WTC11 (cell line): ENCODE measurements around the gene PDK4. TPM values are rescaled to one million over a fixed set of nuclear protein-coding genes. Genes with fewer than 3 reads are reported as not detected.

Experiments used
- ATAC-seq: fragments of 200-7000 bp; cut with Tn5 transposase; 2 replicates; pipeline ENCODE4 v1.10.0; 2021; ENCODE audit warnings: mild to moderate bottlenecking, moderate library complexity
- CTCF ChIA-PET: fragments of 300-600 bp; sonication (Branson Sonifier 250); formaldehyde crosslinking; loops from one replicate; lab custom pipeline; 2021; ENCODE audit warnings: antibody characterized with exemption; lab: Charles Lee
- POLR2A ChIA-PET: fragments of 350-600 bp; sonication (Branson Sonifier 250); formaldehyde crosslinking; loops from one replicate; lab custom pipeline; 2021; ENCODE audit warnings: antibody characterized with exemption; lab: Charles Lee
- DNase-seq: peaks from one replicate; pipeline ENCODE4 v3.0.0; 2021; ENCODE audit warnings: low spot score
- H3K27ac Mint-ChIP-seq: 2 replicates; pipeline ENCODE4 v1.8.0; 2021; ENCODE audit warnings: mixed read lengths
- H3K27me3 Mint-ChIP-seq: 2 replicates; pipeline ENCODE4 v1.8.0; 2021; ENCODE audit warnings: low read depth, mild to moderate bottlenecking, moderate library complexity, mixed read lengths
- H3K36me3 Mint-ChIP-seq: 2 replicates; pipeline ENCODE4 v1.8.0; 2021; ENCODE audit warnings: mixed read lengths
- H3K4me1 Mint-ChIP-seq: 2 replicates; pipeline ENCODE4 v1.8.0; 2022; ENCODE audit warnings: mixed read lengths
- H3K4me3 Mint-ChIP-seq: 2 replicates; pipeline ENCODE4 v1.8.0; 2021; ENCODE audit warnings: mild to moderate bottlenecking, moderate library complexity, mixed read lengths
- H3K9me3 Mint-ChIP-seq: 2 replicates; pipeline ENCODE4 v1.8.0; 2021; ENCODE audit warnings: mixed read lengths
- CREB1 ChIP-seq: sonication (generic); formaldehyde crosslinking; IDR thresholded peaks from 2 replicates; pipeline ENCODE4 v1.8.0; 2023; ENCODE audit warnings: mild to moderate bottlenecking, missing genetic modification reagents
- GRHL2 ChIP-seq: fragments of 250-450 bp; sonication (Bioruptor Pico); IDR thresholded peaks from 2 replicates; pipeline ENCODE4 v1.8.0; 2022; ENCODE audit warnings: mild to moderate bottlenecking, moderate library complexity; ENCODE audit not compliant: insufficient replicate concordance, severe bottlenecking
- IRF2 ChIP-seq: sonication (generic); formaldehyde crosslinking; IDR thresholded peaks from 2 replicates; pipeline ENCODE4 v1.8.0; 2022; ENCODE audit warnings: low read depth, missing genetic modification reagents, borderline replicate concordance
- JUN ChIP-seq: sonication (generic); formaldehyde crosslinking; IDR thresholded peaks from 2 replicates; pipeline ENCODE4 v1.8.0; 2023; ENCODE audit warnings: mild to moderate bottlenecking, missing genetic modification reagents
- MXD4 ChIP-seq: fragments of 250-450 bp; sonication (Bioruptor Pico); IDR thresholded peaks from 2 replicates; pipeline ENCODE4 v1.8.0; 2021; ENCODE audit warnings: mild to moderate bottlenecking, moderate library complexity, borderline replicate concordance
- NFYB ChIP-seq: sonication (generic); formaldehyde crosslinking; conservative IDR thresholded peaks from 2 replicates; pipeline ENCODE4 v1.8.0; 2022; ENCODE audit warnings: low read depth, missing genetic modification reagents
- NR1H2 ChIP-seq: sonication (generic); formaldehyde crosslinking; IDR thresholded peaks from 2 replicates; pipeline ENCODE4 v1.9.0; 2021; ENCODE audit warnings: mild to moderate bottlenecking, moderate library complexity, missing genetic modification reagents
- NR3C1 ChIP-seq: sonication (generic); formaldehyde crosslinking; conservative IDR thresholded peaks from 2 replicates; pipeline ENCODE4 v1.8.1; 2023; ENCODE audit warnings: low read depth, mild to moderate bottlenecking, missing genetic modification reagents
- SMAD4 ChIP-seq: sonication (generic); formaldehyde crosslinking; IDR thresholded peaks from 2 replicates; pipeline ENCODE4 v1.8.0; 2022; ENCODE audit warnings: mild to moderate bottlenecking, missing genetic modification reagents
- SOX15 ChIP-seq: fragments of 250-450 bp; sonication (Bioruptor Pico); IDR thresholded peaks from 2 replicates; pipeline ENCODE4 v1.9.0; 2021; ENCODE audit warnings: mild to moderate bottlenecking
- TEAD1 ChIP-seq: sonication (generic); formaldehyde crosslinking; IDR thresholded peaks from 2 replicates; pipeline ENCODE4 v1.8.0; 2022; ENCODE audit warnings: mild to moderate bottlenecking, missing genetic modification reagents
- ZBTB21 ChIP-seq: sonication (generic); formaldehyde crosslinking; IDR thresholded peaks from 2 replicates; pipeline ENCODE4 v1.8.1; 2023; ENCODE audit warnings: mild to moderate bottlenecking, missing genetic modification reagents, borderline replicate concordance
- ZNF138 ChIP-seq: sonication (generic); formaldehyde crosslinking; conservative IDR thresholded peaks from 2 replicates; pipeline ENCODE4 v1.8.1; 2022; ENCODE audit warnings: mild to moderate bottlenecking, moderate library complexity, missing genetic modification reagents
- ZNF416 ChIP-seq: fragments of 250-450 bp; sonication (Bioruptor Pico); IDR thresholded peaks from 2 replicates; pipeline ENCODE4 v1.9.0; 2021; ENCODE audit warnings: mild to moderate bottlenecking, inconsistent platforms
- ZNF423 ChIP-seq: fragments of 250-450 bp; sonication (Bioruptor Pico); IDR thresholded peaks from 2 replicates; pipeline ENCODE4 v2.1.2; 2022; ENCODE audit warnings: mild to moderate bottlenecking, moderate library complexity
- total RNA-seq: library from RNA; stranded (reverse); gene quantifications from 3 replicates; pipeline ENCODE4 v1.2.3, GENCODE V29; 2021
- TF ChIP-seq, protein P1 (sequence below): sonication (generic); formaldehyde crosslinking; IDR thresholded peaks from 2 replicates; pipeline ENCODE4 v1.8.0; 2023; ENCODE audit warnings: missing genetic modification reagents, mild to moderate bottlenecking, borderline replicate concordance
- TF ChIP-seq, protein P2 (sequence below): sonication (generic); formaldehyde crosslinking; IDR thresholded peaks from 2 replicates; pipeline ENCODE4 v1.8.1; 2022; ENCODE audit warnings: low read depth, mild to moderate bottlenecking, moderate library complexity, missing genetic modification reagents, borderline replicate concordance
- TF ChIP-seq, protein P3 (sequence below): sonication (generic); formaldehyde crosslinking; IDR thresholded peaks from 2 replicates; pipeline ENCODE4 v1.8.1; 2023; ENCODE audit warnings: mild to moderate bottlenecking, missing genetic modification reagents, moderate library complexity
- TF ChIP-seq, protein P4 (sequence below): sonication (generic); formaldehyde crosslinking; IDR thresholded peaks from 2 replicates; pipeline ENCODE4 v1.8.0; 2022; ENCODE audit warnings: mild to moderate bottlenecking, missing genetic modification reagents
- TF ChIP-seq, protein P5 (sequence below): sonication (generic); formaldehyde crosslinking; IDR thresholded peaks from 2 replicates; pipeline ENCODE4 v1.8.0; 2022; ENCODE audit warnings: missing genetic modification reagents

Gene PDK4
- total RNA-seq, 1 experiment from 2014 or later: 0.31 TPM

DNA sequence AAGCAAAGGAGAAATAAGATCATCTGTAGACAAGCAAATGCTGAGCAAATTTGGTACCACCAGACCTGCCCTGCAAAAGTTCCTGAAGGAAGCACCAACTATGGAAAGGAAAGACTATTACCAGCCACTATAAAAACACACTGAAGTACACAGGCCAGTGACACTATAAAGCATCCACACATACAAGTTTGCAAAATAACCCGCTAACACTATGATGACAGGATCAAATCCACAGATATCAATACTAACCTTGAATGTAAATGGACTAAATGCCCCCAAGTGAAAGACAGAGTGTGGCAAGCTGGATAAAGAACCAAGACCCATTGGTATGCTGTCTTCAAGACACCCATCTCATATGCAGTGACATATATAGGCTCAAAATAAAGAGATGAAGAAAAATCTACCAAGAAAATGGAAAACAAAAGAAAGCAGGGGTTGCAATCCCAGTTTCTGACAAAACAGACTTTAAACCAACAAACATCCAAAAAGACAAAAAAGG, 18.2 kb upstream of the PDK4 start (continued):
- TF ChIP-seq, protein P1, sequence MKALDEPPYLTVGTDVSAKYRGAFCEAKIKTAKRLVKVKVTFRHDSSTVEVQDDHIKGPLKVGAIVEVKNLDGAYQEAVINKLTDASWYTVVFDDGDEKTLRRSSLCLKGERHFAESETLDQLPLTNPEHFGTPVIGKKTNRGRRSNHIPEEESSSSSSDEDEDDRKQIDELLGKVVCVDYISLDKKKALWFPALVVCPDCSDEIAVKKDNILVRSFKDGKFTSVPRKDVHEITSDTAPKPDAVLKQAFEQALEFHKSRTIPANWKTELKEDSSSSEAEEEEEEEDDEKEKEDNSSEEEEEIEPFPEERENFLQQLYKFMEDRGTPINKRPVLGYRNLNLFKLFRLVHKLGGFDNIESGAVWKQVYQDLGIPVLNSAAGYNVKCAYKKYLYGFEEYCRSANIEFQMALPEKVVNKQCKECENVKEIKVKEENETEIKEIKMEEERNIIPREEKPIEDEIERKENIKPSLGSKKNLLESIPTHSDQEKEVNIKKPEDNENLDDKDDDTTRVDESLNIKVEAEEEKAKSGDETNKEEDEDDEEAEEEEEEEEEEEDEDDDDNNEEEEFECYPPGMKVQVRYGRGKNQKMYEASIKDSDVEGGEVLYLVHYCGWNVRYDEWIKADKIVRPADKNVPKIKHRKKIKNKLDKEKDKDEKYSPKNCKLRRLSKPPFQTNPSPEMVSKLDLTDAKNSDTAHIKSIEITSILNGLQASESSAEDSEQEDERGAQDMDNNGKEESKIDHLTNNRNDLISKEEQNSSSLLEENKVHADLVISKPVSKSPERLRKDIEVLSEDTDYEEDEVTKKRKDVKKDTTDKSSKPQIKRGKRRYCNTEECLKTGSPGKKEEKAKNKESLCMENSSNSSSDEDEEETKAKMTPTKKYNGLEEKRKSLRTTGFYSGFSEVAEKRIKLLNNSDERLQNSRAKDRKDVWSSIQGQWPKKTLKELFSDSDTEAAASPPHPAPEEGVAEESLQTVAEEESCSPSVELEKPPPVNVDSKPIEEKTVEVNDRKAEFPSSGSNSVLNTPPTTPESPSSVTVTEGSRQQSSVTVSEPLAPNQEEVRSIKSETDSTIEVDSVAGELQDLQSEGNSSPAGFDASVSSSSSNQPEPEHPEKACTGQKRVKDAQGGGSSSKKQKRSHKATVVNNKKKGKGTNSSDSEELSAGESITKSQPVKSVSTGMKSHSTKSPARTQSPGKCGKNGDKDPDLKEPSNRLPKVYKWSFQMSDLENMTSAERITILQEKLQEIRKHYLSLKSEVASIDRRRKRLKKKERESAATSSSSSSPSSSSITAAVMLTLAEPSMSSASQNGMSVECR: no peak
- TF ChIP-seq, protein P2, sequence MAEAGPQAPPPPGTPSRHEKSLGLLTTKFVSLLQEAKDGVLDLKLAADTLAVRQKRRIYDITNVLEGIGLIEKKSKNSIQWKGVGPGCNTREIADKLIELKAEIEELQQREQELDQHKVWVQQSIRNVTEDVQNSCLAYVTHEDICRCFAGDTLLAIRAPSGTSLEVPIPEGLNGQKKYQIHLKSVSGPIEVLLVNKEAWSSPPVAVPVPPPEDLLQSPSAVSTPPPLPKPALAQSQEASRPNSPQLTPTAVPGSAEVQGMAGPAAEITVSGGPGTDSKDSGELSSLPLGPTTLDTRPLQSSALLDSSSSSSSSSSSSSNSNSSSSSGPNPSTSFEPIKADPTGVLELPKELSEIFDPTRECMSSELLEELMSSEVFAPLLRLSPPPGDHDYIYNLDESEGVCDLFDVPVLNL: no peak
- no peak for TF ChIP-seq NR1H2 (CRISPR knock-in tag)
- TF ChIP-seq ZNF423 (CRISPR knock-in tag): no peak
- no peak for TF ChIP-seq IRF2 (CRISPR knock-in tag)
- no peak for TF ChIP-seq TEAD1 (CRISPR knock-in tag)
- TF ChIP-seq, protein P3, sequence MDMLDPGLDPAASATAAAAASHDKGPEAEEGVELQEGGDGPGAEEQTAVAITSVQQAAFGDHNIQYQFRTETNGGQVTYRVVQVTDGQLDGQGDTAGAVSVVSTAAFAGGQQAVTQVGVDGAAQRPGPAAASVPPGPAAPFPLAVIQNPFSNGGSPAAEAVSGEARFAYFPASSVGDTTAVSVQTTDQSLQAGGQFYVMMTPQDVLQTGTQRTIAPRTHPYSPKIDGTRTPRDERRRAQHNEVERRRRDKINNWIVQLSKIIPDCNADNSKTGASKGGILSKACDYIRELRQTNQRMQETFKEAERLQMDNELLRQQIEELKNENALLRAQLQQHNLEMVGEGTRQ (CRISPR knock-in tag): no peak
- TF ChIP-seq ZNF138 (CRISPR knock-in tag): no peak
- TF ChIP-seq ZBTB21 (CRISPR knock-in tag): no peak
- no peak for TF ChIP-seq NFYB
- TF ChIP-seq GRHL2: no peak
- TF ChIP-seq CREB1 (CRISPR knock-in tag): no peak

DNA sequence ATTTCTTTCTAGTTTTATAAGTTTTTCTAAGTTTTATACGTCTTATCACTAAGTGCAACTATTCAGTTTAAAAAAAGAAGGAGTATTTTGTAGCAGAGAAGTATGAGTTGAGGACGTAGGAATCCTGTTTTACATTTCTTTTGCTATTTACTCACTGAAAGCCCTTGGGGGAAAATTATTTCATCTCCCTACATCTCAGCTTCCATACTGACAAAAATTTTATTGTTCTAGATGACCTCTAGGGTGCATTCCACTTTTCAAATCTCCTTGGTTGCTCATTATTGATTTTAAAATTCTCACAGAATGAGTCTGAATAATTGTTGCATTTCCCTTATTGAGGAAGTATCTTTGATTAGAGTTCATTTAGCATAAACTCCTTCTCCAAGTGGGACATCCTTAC, 14.9 kb upstream of the PDK4 start:
- no peak overlapping the region for H3K4me3 Mint-ChIP-seq
- CTCF ChIA-PET: no interaction called here
- H3K27me3 Mint-ChIP-seq: peaks cover 56% of the 10 kb centered on the region
- DNase-seq (no peak), ATAC-seq (no peak)
- peaks cover 12% of the 10 kb centered on the region for H3K4me1 Mint-ChIP-seq
- POLR2A ChIA-PET: no interaction called here
- TF ChIP-seq MXD4 (CRISPR knock-in tag): no peak
- no peak for TF ChIP-seq SOX15 (CRISPR knock-in tag)
- TF ChIP-seq SMAD4 (CRISPR knock-in tag): no peak
- H3K27ac Mint-ChIP-seq: no peak overlapping the region
- H3K36me3 Mint-ChIP-seq: no peaks in the 10 kb centered on the region
- H3K9me3 Mint-ChIP-seq: peaks cover 23% of the 10 kb centered on the region

DNA sequence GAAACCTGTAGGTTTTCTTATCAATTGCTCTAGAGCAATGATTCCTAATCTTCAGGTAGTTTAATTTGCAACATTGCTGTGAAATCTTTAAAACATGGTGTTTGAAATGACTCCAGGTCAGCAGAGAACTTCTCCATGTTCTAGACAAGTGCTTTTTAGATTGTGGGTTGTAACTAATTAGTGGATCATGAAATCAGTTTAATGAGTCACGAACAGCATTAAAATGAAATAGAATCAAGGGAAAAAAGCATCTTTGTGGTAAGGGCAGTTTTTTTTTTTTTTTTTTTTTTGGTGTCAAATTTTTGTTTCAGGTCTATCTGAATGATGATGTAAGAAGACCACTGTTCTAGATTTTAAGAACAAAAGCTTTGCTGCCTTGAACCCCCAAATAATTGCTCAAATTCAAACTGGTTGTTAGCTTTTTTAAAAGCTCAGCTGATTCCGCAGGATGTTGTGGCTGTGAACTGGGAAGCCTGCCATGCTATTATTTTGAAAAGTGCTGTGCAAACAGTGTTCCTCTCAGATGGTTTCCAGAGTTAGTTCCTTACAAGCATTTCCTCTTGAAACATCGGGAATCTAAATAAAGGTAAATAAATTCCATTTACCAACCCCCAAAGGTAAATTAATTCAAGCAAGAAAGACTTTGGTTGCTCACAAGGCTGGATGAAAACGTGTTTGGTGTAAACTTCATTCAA, 13.1 kb upstream of the PDK4 start:
- H3K27ac Mint-ChIP-seq: no peak overlapping the region
- CTCF ChIA-PET: interaction anchor here (0.8 to 1.2 kb wide), 7 partner anchors 19 to 453 kb away, joined by 3 to 5 read pairs (median 4); no protein-coding TSS in a partner anchor

More for the DNA sequence above, 13.1 kb upstream of the PDK4 start:
- Mint-ChIP-seq H3K4me1 (peaks cover 12% of the 10 kb centered on the region), H3K27me3 (peaks cover 60% of the 10 kb centered on the region), H3K9me3 (peaks cover 19% of the 10 kb centered on the region), H3K4me3 (no peak overlapping the region), H3K36me3 (no peaks in the 10 kb centered on the region; the same call in 1 of the 2 replicates)
- DNase-seq: no peak
- no peak for ATAC-seq
- TF ChIP-seq, protein P4, sequence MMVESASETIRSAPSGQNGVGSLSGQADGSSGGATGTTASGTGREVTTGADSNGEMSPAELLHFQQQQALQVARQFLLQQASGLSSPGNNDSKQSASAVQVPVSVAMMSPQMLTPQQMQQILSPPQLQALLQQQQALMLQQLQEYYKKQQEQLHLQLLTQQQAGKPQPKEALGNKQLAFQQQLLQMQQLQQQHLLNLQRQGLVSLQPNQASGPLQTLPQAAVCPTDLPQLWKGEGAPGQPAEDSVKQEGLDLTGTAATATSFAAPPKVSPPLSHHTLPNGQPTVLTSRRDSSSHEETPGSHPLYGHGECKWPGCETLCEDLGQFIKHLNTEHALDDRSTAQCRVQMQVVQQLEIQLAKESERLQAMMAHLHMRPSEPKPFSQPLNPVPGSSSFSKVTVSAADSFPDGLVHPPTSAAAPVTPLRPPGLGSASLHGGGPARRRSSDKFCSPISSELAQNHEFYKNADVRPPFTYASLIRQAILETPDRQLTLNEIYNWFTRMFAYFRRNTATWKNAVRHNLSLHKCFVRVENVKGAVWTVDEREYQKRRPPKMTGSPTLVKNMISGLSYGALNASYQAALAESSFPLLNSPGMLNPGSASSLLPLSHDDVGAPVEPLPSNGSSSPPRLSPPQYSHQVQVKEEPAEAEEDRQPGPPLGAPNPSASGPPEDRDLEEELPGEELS (CRISPR knock-in tag): no peak
- TF ChIP-seq, protein P5, sequence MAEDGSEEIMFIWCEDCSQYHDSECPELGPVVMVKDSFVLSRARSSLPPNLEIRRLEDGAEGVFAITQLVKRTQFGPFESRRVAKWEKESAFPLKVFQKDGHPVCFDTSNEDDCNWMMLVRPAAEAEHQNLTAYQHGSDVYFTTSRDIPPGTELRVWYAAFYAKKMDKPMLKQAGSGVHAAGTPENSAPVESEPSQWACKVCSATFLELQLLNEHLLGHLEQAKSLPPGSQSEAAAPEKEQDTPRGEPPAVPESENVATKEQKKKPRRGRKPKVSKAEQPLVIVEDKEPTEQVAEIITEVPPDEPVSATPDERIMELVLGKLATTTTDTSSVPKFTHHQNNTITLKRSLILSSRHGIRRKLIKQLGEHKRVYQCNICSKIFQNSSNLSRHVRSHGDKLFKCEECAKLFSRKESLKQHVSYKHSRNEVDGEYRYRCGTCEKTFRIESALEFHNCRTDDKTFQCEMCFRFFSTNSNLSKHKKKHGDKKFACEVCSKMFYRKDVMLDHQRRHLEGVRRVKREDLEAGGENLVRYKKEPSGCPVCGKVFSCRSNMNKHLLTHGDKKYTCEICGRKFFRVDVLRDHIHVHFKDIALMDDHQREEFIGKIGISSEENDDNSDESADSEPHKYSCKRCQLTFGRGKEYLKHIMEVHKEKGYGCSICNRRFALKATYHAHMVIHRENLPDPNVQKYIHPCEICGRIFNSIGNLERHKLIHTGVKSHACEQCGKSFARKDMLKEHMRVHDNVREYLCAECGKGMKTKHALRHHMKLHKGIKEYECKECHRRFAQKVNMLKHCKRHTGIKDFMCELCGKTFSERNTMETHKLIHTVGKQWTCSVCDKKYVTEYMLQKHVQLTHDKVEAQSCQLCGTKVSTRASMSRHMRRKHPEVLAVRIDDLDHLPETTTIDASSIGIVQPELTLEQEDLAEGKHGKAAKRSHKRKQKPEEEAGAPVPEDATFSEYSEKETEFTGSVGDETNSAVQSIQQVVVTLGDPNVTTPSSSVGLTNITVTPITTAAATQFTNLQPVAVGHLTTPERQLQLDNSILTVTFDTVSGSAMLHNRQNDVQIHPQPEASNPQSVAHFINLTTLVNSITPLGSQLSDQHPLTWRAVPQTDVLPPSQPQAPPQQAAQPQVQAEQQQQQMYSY (CRISPR knock-in tag): no peak
- no peak for TF ChIP-seq ZNF416 (CRISPR knock-in tag)
- no peak for TF ChIP-seq JUN (CRISPR knock-in tag)
- no peak for TF ChIP-seq NR3C1
- TF ChIP-seq, protein P2: no peak
- POLR2A ChIA-PET: no interaction called here
